GM12892 (cell line): Measurements from ENCODE around the gene GPRC5C.

Experiments used
- POLR2A ChIP-seq: IDR thresholded peaks from 2 replicates; pipeline ENCODE4 v1.6.1; 2011; ENCODE audit warnings: low read depth, low read length, control low read depth
- POLR2AphosphoS5 ChIP-seq: IDR thresholded peaks from 2 replicates; pipeline ENCODE4 v1.6.1; 2011; ENCODE audit warnings: low read depth, low read length, control low read depth
- TAF1 ChIP-seq: IDR thresholded peaks from 2 replicates; pipeline ENCODE4 v1.6.1; 2011; ENCODE audit warnings: low read depth, mild to moderate bottlenecking, control low read depth, low read length, borderline replicate concordance

DNA sequence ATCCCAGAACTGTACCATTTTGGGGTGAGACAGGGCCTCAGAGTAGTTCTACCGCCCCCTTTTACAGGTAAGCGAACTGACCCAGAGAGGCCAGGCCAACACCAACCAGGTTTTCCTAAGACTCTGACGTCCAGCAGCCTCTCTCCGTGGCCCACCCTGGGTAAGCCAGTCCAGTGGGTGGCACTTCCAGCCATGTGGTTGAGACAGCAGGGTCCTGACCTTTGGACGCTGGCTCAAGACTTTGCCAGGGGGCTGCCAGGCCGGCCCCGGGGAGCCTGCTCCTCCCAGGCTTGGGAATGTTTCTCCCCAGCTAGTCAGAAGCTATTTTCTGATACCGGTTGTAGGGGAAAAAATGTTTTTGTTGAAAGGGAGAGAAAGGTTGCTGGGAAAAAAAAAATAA is 16.9 kb downstream of the GPRC5C start:
- TF ChIP-seq POLR2AphosphoS5, result no peak
- TF ChIP-seq POLR2A, result no peak
- no peak for TF ChIP-seq TAF1
